Testis (tissue), 3 donors: ENCODE measurements around the gene CAPZB. TPM values are rescaled to one million over a fixed set of nuclear protein-coding genes. Genes with fewer than 3 reads are reported as not detected.

Experiments
- DNase-seq: peaks from one replicate; pipeline ENCODE4 v3.0.0-alpha.2; 2019
- H3K27ac ChIP-seq, 2 donors: fragments of 200-600 bp; sonication (generic); one replicate each; pipeline ENCODE4 v1.5.1; 2019
- H3K27me3 ChIP-seq: fragments of 200-600 bp; sonication (generic); one replicate; pipeline ENCODE4 v1.5.1; 2019
- H3K36me3 ChIP-seq: fragments of 200-600 bp; sonication (generic); one replicate; pipeline ENCODE4 v1.5.1; 2017; ENCODE audit warnings: low read depth; ENCODE audit errors: missing control alignments
- H3K4me1 ChIP-seq: fragments of 200-600 bp; sonication (generic); one replicate; pipeline ENCODE4 v1.5.1; 2019
- H3K4me3 ChIP-seq, 2 donors: fragments of 200-600 bp; sonication (generic); one replicate each; pipeline ENCODE4 v1.5.1; 2017 to 2019
- H3K9me3 ChIP-seq: fragments of 200-600 bp; sonication (generic); one replicate; pipeline ENCODE4 v1.5.1; 2017
- POLR2A ChIP-seq: fragments of 450-650 bp; IDR thresholded peaks from one replicate; pipeline ENCODE4 v1.6.1; 2017; ENCODE audit warnings: antibody characterized with exemption, mild to moderate bottlenecking, moderate library complexity
- WGBS, 2 donors: methylation state at CpG; one replicate each; pipeline ENCODE4 v1.1.5; 2018; 5-methylcytosine and 5-hydroxymethylcytosine counted together
- intact Hi-C: fragments of 100-400 bp; cut with DNase I; formaldehyde crosslinking; loops from one replicate; pipeline ENCODE4 v1.15.1; 2023; ENCODE audit warnings: low total_unique reads
- polyA plus RNA-seq: library from polyadenylated mRNA; stranded (reverse); fragments of 350-450 nt; fragmentation: Illumina TruSeq; extraction: RNeasy Lipid Tissue Mini Kit (QIAGEN cat#74804); gene quantifications from one replicate; pipeline ENCODE4 v1.2.3, GENCODE V29; 2014; ENCODE audit warnings: low read depth, low replicate concordance; ENCODE audit not compliant: insufficient read depth
- total RNA-seq, 2 donors: library from RNA; depleted of rRNA; stranded (reverse); fragments of >200 nt; gene quantifications; one replicate each; pipeline ENCODE4 v1.2.3, GENCODE V29; 2016
- TF ChIP-seq, protein P1 (sequence below), 3 experiments: fragments of 450-650 bp in 2 of 3; fragments of 200-600 bp in 1 of 3; sonication (generic) in 1 of 3; IDR thresholded peaks; one replicate each; pipeline ENCODE4 v1.5.1; 2016 to 2019; ENCODE audit warnings: antibody characterized with exemption in 3 of 3, mild to moderate bottlenecking in 2 of 3, moderate library complexity in 1 of 3

CAPZB gene
- total and polyA plus RNA-seq, 3 donors from 2014 or later: 147 to 502 (median 207) TPM

DNA sequence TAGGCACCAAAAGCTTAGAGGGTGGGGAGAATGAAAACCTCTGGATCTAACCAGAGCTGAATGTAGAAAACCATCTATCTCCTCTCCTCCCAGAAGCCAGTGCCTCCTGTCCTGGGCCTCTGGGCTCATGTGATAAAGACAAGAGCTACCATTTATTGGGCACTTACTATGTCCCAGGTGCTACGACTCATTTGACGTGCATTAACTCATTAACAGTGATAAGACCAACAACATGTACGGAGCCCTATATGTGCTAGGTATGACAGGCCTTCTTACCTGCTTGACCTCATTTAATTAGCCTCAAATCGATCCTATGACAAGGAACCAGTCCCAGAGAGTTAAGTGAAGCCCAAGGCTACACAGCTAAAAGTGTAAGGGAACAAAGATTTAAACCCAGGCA is 19.7 kb downstream of the CAPZB start:
- Histone ChIP-seq H3K36me3 (no peaks in the 10 kb centered on the region), H3K4me1 (peaks cover 42% of the 10 kb centered on the region), H3K27ac (peak overlapping the region; percentile 32 to 47), H3K4me3 (no peak overlapping the region), H3K27me3 (no peaks in the 10 kb centered on the region), H3K9me3 (no peaks in the 10 kb centered on the region)
- intact Hi-C loops: no loop called here
- WGBS, 2 donors: 88 to 100% methylated on average over 2 to 4 of the region's 4 CpGs
- no peak for TF ChIP-seq POLR2A
- TF ChIP-seq, protein P1, sequence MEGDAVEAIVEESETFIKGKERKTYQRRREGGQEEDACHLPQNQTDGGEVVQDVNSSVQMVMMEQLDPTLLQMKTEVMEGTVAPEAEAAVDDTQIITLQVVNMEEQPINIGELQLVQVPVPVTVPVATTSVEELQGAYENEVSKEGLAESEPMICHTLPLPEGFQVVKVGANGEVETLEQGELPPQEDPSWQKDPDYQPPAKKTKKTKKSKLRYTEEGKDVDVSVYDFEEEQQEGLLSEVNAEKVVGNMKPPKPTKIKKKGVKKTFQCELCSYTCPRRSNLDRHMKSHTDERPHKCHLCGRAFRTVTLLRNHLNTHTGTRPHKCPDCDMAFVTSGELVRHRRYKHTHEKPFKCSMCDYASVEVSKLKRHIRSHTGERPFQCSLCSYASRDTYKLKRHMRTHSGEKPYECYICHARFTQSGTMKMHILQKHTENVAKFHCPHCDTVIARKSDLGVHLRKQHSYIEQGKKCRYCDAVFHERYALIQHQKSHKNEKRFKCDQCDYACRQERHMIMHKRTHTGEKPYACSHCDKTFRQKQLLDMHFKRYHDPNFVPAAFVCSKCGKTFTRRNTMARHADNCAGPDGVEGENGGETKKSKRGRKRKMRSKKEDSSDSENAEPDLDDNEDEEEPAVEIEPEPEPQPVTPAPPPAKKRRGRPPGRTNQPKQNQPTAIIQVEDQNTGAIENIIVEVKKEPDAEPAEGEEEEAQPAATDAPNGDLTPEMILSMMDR (IDR thresholded peaks at IDR 0.05): no peak
- DNase-seq: no peak

DNA sequence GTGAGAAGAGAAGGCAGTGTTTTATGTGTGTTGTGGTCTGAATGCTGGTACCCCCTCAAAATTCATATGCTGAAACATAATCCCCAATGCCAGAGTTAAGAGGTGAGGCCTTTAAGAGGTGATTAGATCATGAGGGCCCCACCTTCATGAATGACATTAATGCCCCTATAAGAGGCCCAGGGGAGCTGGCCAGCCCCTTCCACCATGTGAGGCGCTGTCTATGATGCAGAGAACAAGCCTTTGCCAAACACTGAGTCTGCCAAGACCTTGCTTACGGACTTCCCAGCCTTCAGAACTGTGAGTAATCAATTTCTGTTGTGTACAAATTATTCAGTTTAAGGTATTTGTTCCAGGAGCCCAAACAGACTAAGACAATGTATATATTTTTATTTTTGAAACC is 20.2 kb downstream of the CAPZB start:
- Histone ChIP-seq H3K9me3 (no peaks in the 10 kb centered on the region), H3K4me3 (no peak overlapping the region), H3K36me3 (no peaks in the 10 kb centered on the region), H3K27ac (peak overlapping the region; percentile 32 to 47), H3K27me3 (no peaks in the 10 kb centered on the region), H3K4me1 (peaks cover 42% of the 10 kb centered on the region)
- DNase-seq: no peak
- intact Hi-C loops: no loop called here
- 47% methylated on average over 2 of the region's 2 CpGs; no CpG with 5 or more reads in 1 of the 2 donors for WGBS, 2 donors
- TF ChIP-seq POLR2A: no peak
- TF ChIP-seq, protein P1 (IDR thresholded peaks at IDR 0.05): no peak

DNA sequence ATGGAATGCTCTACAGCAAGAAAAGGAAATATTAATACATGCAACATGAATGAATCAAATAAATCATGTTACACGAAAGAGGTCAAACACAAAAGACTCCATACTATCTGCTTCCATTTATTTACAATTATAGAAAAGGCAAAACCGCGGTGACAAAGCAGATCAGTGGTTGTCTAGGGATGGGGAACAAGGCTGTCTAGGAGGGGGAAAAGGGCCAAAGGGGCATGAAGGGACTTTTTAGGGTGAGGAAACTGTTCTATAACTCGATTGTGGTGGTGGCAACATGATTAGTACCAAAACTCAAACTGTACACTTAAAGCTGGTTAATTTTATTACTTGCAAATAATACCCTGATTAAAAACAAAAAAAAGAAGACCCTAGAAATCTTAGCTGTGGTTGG is 20.6 kb downstream of the CAPZB start:
- no peaks in the 10 kb centered on the region for H3K27me3 ChIP-seq
- H3K36me3 ChIP-seq: no peaks in the 10 kb centered on the region
- H3K4me3 ChIP-seq: no peak overlapping the region
- 93 to 94% methylated on average over 4 of the region's 4 CpGs for WGBS, 2 donors
- DNase-seq: no peak
- H3K9me3 ChIP-seq: no peaks in the 10 kb centered on the region
- peaks cover 40% of the 10 kb centered on the region for H3K4me1 ChIP-seq
- H3K27ac ChIP-seq: peak overlapping the region in 1 of 2 donors; percentile 32
- TF ChIP-seq POLR2A: no peak
- TF ChIP-seq, protein P1 (IDR thresholded peaks at IDR 0.05): no peak
- intact Hi-C loops: no loop called here

DNA sequence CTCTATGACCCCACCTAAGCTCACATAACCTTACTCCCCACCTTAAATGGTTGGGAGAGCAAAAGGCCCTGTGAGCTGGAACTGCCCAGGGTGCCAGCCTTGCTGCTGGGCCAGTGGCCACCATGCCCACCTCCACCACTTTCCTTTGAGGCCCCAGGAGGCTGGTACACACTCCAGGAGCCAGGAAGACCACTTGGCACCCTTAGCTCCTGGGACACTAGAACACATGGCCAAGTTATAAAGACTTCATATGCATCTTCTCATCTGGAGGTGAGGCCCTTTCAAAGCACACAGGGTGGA is 21.9 kb downstream of the CAPZB start:
- no peaks in the 10 kb centered on the region for H3K9me3 ChIP-seq
- no peaks in the 10 kb centered on the region for H3K36me3 ChIP-seq
- no peak for TF ChIP-seq POLR2A
- TF ChIP-seq, protein P1 (IDR thresholded peaks at IDR 0.05): no peak
- H3K27me3 ChIP-seq: no peaks in the 10 kb centered on the region
- no peak overlapping the region for H3K4me3 ChIP-seq
- no peak for DNase-seq
- intact Hi-C loops: no loop called here
- peak overlapping the region in 1 of 2 donors; percentile 27 for H3K27ac ChIP-seq
- peaks cover 31% of the 10 kb centered on the region for H3K4me1 ChIP-seq

DNA sequence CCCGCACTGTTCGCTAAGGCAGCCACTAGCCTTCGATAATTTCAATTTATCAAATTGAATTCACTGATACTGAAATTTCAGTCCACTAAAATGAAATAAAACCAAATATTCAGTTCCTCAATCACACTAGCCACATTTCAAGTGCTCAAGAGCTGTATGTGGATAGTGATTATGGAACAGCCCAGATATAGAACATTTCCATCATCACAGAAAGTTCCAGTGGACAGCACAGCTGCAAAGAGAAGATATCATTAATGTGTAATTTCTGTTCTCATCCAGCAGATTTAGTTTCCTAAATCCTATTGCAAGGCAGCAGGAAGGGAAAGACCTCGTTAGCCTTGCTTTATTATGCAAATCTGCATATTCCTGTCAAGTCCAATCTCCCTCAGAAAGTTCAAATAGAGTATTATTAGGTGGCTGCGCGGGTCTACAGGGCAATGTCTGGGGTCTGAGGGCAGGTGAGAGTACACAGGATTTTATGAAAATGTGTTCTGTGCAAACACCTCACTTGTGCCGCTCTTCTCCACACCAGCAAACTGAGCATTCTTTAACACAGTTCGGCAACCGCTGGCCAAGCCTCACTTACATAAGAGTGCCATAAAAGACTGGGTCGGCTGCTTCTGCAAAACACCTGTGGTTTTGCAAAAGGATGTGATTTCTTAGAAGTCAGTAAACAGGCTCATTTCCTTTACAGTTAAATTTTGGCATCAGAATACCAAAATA is 22.4 kb downstream of the CAPZB start:
- intact Hi-C loops: no loop called here
- H3K27me3 ChIP-seq: no peaks in the 10 kb centered on the region
- peaks cover 29% of the 10 kb centered on the region for H3K4me1 ChIP-seq
- 53 to 58% methylated on average over 10 of the region's 10 CpGs for WGBS, 2 donors
- TF ChIP-seq, protein P1 (IDR thresholded peaks at IDR 0.05): no peak
- no peak for TF ChIP-seq POLR2A
- H3K4me3 ChIP-seq: no peak overlapping the region
- no peaks in the 10 kb centered on the region for H3K36me3 ChIP-seq
- H3K9me3 ChIP-seq: no peaks in the 10 kb centered on the region
- DNase-seq: peak; percentile 48
- peak overlapping the region in 1 of 2 donors; percentile 27 for H3K27ac ChIP-seq
